Spleen (tissue), 13 donors: ENCODE data around the gene ZNF93. TPM values are rescaled to one million over a fixed set of nuclear protein-coding genes. Genes with fewer than 3 reads are reported as not detected.
"Not testable (repeated sequence)": the region's sequence is repeated elsewhere in the genome, so short reads cannot be mapped to it uniquely, and the experiment has no call there.

Source experiments
- DNase-seq: peaks from one replicate; pipeline ENCODE4 v3.0.0-alpha.2; 2020
- H3K27ac ChIP-seq, 8 donors: fragments of 200-600 bp; sonication (generic) in 7 of 8; 1 replicate in 4 of 8; 2 replicates in 4 of 8; pipeline versions ENCODE4 v1.5.0 to v1.8.0; 2016 to 2021; ENCODE audit warnings: inconsistent platforms in 4 of 8, mild to moderate bottlenecking in 4 of 8, moderate library complexity in 1 of 8
- H3K27me3 ChIP-seq, 7 donors: fragments of 200-600 bp; sonication (generic) in 6 of 7; replicated peaks in 1 of 7; 1 replicate in 4 of 7; 2 replicates in 3 of 7; pipeline versions ENCODE4 v1.5.0 to v1.8.0; 2016 to 2021; ENCODE audit warnings: inconsistent platforms in 3 of 7, mild to moderate bottlenecking in 1 of 7
- H3K36me3 ChIP-seq, 6 donors: fragments of 200-600 bp; sonication (generic) in 5 of 6; 1 replicate in 4 of 6; 2 replicates in 2 of 6; pipeline versions ENCODE4 v1.5.0 to v1.8.0; 2016 to 2021; ENCODE audit warnings: inconsistent platforms in 2 of 6
- H3K4me1 ChIP-seq, 6 donors: fragments of 200-600 bp; sonication (generic) in 5 of 6; 1 replicate in 3 of 6; 2 replicates in 3 of 6; pipeline versions ENCODE4 v1.5.0 to v1.8.0; 2016 to 2021; ENCODE audit warnings: inconsistent platforms in 3 of 6
- H3K4me3 ChIP-seq, 8 donors: fragments of 200-600 bp; sonication (generic) in 7 of 8; 1 replicate in 4 of 8; 2 replicates in 4 of 8; pipeline versions ENCODE4 v1.5.0 to v1.8.0; 2016 to 2021; ENCODE audit warnings: inconsistent platforms in 4 of 8, mild to moderate bottlenecking in 4 of 8, moderate library complexity in 2 of 8
- H3K9me3 ChIP-seq, 8 donors: fragments of 200-600 bp; sonication (generic) in 7 of 8; 1 replicate in 4 of 8; 2 replicates in 4 of 8; pipeline versions ENCODE4 v1.5.0 to v1.8.0; 2016 to 2021; ENCODE audit warnings: inconsistent platforms in 4 of 8
- CTCF ChIP-seq, 11 experiments: fragments of 200-600 bp in 7 of 11; fragments of 450-650 bp in 4 of 11; sonication (generic) in 4 of 11; IDR thresholded peaks in 8 of 11; conservative IDR thresholded peaks in 3 of 11; 1 replicate in 7 of 11; 2 replicates in 4 of 11; pipeline versions ENCODE4 v1.4.0 to v1.8.0; 2016 to 2021; ENCODE audit warnings: antibody characterized with exemption in 11 of 11, inconsistent platforms in 4 of 11, mild to moderate bottlenecking in 1 of 11
- POLR2A ChIP-seq, 3 donors: fragments of 450-650 bp; IDR thresholded peaks; one replicate each; pipeline ENCODE4 v1.5.1; 2017; ENCODE audit warnings: antibody characterized with exemption in 3 of 3, mild to moderate bottlenecking in 1 of 3
- POLR2AphosphoS5 ChIP-seq, 3 donors: sonication (generic); formaldehyde crosslinking; IDR thresholded peaks; one replicate each; pipeline ENCODE4 v1.5.1; 2017; ENCODE audit warnings: antibody characterized with exemption in 3 of 3
- WGBS, 5 donors: extraction: QIAGEN DNeasy Blood & Tissue Kit in 3 of 5; methylation state at CpG; one replicate each; pipeline versions ENCODE4 v1.1.5 to v1.1.7; 2013 to 2018; 5-methylcytosine and 5-hydroxymethylcytosine counted together
- intact Hi-C: fragments of 100-400 bp; cut with DNase I; formaldehyde crosslinking; loops from one replicate; pipeline ENCODE4 v1.15.0; 2023; ENCODE audit warnings: low total_unique reads
- long read RNA-seq, 2 donors: transcript quantifications; one replicate each; lab custom pipeline, GENCODE V29; 2026
- polyA plus RNA-seq, 3 donors: library from polyadenylated mRNA; stranded (reverse); fragments of 200-250 nt; gene quantifications; one replicate each; pipeline ENCODE4 v1.2.1, GENCODE V29; 2013
- total RNA-seq, 7 donors: library from RNA; depleted of rRNA in 3 of 7; stranded (reverse); fragments of >200 nt in 3 of 7; fragmentation: NEBNext Ultra II Directional in 4 of 7; extraction: Animal tissue kit (Norgen Biotek cat#: 25700) in 4 of 7; gene quantifications; one replicate each; pipeline versions ENCODE4 v1.1.0 to v1.2.1, GENCODE V29; 2016 to 2021
- donor health status: healthy with polysubstance abuse.
- donor health status: DM: no; HTN: no; CAD: no; lungs with moderate emphysema.
- donor health status: DM: no; HTN: no; CAD: no.
- donor health status: Bipolar disorder and iron deficiency.
- donor health status: healthy.
- donor health status: DM: no; HTN: no; CAD: no.
- donor health status: DM: yes; HTN: yes; CAD: no.

Gene ZNF93
- total RNA-seq (10 to 100 TPM in 3 of 7 donors, 1 to 10 TPM in 4; 4.7 to 21.7 (median 7.9) TPM), polyA plus RNA-seq (1 to 10 TPM; 2.3 to 4.2 (median 4.1) TPM)
- long read RNA-seq, donor 1, partial matches to known transcripts: 0 of 1 reads
- long read RNA-seq, donor 1, other reads (novel, unspliced or antisense): 0 of 1 reads
- long read RNA-seq, donor 2, partial matches to known transcripts: 0 of 1 reads
- long read RNA-seq, donor 2, other reads (novel, unspliced or antisense): 0 of 1 reads

- 0 to 2% (median 0%) methylated on average over 20 to 35 of the region's 35 CpGs for WGBS, 5 donors
- no peaks in the 10 kb centered on the region for H3K27me3 ChIP-seq
- peak; percentile 77 to 91 (median 87) for TF ChIP-seq POLR2AphosphoS5 (IDR thresholded peaks at IDR 0.05)
- peak in 1 of 11 experiments; percentile 21 for TF ChIP-seq CTCF (IDR thresholded peaks at IDR 0.05 in 8 of 11, conservative IDR thresholded peaks at IDR 0.05 in 3 of 11)
- TF ChIP-seq POLR2A (IDR thresholded peaks at IDR 0.05): peak in 1 of 3 donors; percentile 46
Observed at GRCh38 chr19:19900729-19901444, at the start of gene ZNF93. ZNF93 (plus strand) TSS chr19:19900946; CDS start chr19:19901089, 143 bp downstream.

GRCh38 chr19:19851740-19852139 is 49.0 kb upstream of the ZNF93 start:
- H3K36me3 ChIP-seq, H3K27me3 ChIP-seq, H3K4me3 ChIP-seq, H3K4me1 ChIP-seq, intact Hi-C loops, DNase-seq, H3K27ac ChIP-seq: not testable (repeated sequence)
- whole genome bisulfite sequencing, 5 donors: 34 to 54% (median 44%) methylated on average over 2 of the region's 2 CpGs
- H3K9me3 ChIP-seq: peaks cover 0 to 54% (median 16%) of the 10 kb centered on the region in 8 donors

More at GRCh38 chr19:19900729-19901444, at the start of gene ZNF93:
- peaks cover 0 to 16% (median 0%) of the 10 kb centered on the region in 6 donors for H3K36me3 ChIP-seq
- DNase-seq: peak; percentile 93
- peaks cover 0 to 54% (median 33%) of the 10 kb centered on the region in 8 donors for H3K9me3 ChIP-seq
- peak within 1 kb of the TSS; percentile 72 to 94 (median 82) for H3K4me3 ChIP-seq
- H3K27ac ChIP-seq: peak within 1 kb of the TSS; percentile 69 to 93 (median 86)
- peaks cover 0 to 23% (median 14%) of the 10 kb centered on the region in 6 donors for H3K4me1 ChIP-seq
- intact Hi-C loops: no loop called here

GRCh38 chr19:19858751-19859150 is 42.0 kb upstream of the ZNF93 start:
- intact Hi-C loops: no loop called here
- Histone ChIP-seq H3K27ac (no peak overlapping the region), H3K4me1 (no peaks in the 10 kb centered on the region), H3K4me3 (no peak overlapping the region), H3K36me3 (no peaks in the 10 kb centered on the region), H3K27me3 (peaks cover 0 to 8% (median 0%) of the 10 kb centered on the region in 7 donors), H3K9me3 (peaks cover 0 to 38% (median 3%) of the 10 kb centered on the region in 8 donors)
- WGBS, 5 donors: 74 to 93% (median 81%) methylated on average over 2 of the region's 2 CpGs
- TF ChIP-seq CTCF (IDR thresholded peaks at IDR 0.05 in 8 of 11, conservative IDR thresholded peaks at IDR 0.05 in 3 of 11) (no peak), POLR2AphosphoS5 (IDR thresholded peaks at IDR 0.05) (no peak)
- DNase-seq: no peak

- Histone ChIP-seq H3K4me3 (peak overlapping the region; percentile 10 to 63 (median 28)), H3K36me3 (no peaks in the 10 kb centered on the region), H3K27ac (peak overlapping the region in 1 of 8 donors; percentile 47), H3K4me1 (peaks cover 0 to 7% (median 0%) of the 10 kb centered on the region in 6 donors), H3K27me3 (peaks cover 0 to 8% (median 0%) of the 10 kb centered on the region in 7 donors), H3K9me3 (peaks cover 0 to 43% (median 5%) of the 10 kb centered on the region in 8 donors)
- 13 to 30% (median 20%) methylated on average over 24 to 29 of the region's 29 CpGs for WGBS, 5 donors
- intact Hi-C loops: no loop called here
- peak in 1 of 3 donors; percentile 81 for TF ChIP-seq POLR2AphosphoS5 (IDR thresholded peaks at IDR 0.05)
- no peak for TF ChIP-seq POLR2A (IDR thresholded peaks at IDR 0.05)
- peak; percentile 76 for DNase-seq
Observed at GRCh38 chr19:19860756-19861390, 39.9 kb upstream of the ZNF93 start.
